ENCODE data around the gene ZFYVE28. TPM values are rescaled to one million over a fixed set of nuclear protein-coding genes. Genes with fewer than 3 reads are reported as not detected.

ZFYVE28 gene
- total RNA-seq, 2 experiments from 2014 or later: 6.1 to 6.3 TPM

- CTCF ChIA-PET: interaction anchor here (0.8 to 2.6 kb wide), 19 partner anchors 11 to 193 kb away, joined by 3 to 19 read pairs (median 5); partner anchors contain the start of genes MXD4 and RNF4
Observed at GRCh38 chr4:2412885-2413716, 5.3 kb downstream of the ZFYVE28 start.

DNA sequence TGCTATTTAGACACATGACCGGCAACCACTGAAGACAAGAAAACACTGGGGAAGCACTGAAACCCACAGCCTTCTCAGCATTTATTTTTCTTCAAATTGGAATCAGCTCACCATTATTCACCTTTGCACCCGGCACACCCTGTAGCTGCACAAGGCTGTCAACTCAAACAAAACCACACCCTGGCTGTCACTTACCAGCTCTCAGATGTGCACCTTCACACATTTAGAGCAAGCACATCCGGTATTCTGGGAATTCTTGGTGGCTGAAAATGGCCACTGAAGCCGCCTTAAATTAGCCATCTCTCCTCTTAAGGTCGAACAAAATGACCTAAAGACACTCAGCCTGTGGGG, 5.9 kb downstream of the ZFYVE28 start:
- Mint-ChIP-seq H3K27me3 (ENCODE audit: low read depth) (peaks cover 28% of the 10 kb centered on the region), H3K9me3 (ENCODE audit: insufficient read depth) (no peaks in the 10 kb centered on the region), H3K27ac (peak overlapping the region; percentile 97), H3K4me3 (peak overlapping the region; percentile 56), H3K36me3 (ENCODE audit: low read depth) (no peaks in the 10 kb centered on the region), H3K4me1 (ENCODE audit: low read depth) (peaks cover 68% of the 10 kb centered on the region)
- DNase-seq: peak; percentile 89
- ATAC-seq: peak; percentile 52
- POLR2A ChIA-PET: interaction anchor here (0.6 to 2.5 kb wide), 13 partner anchors 10 to 172 kb away, joined by 3 to 20 read pairs (median 4); partner anchors contain the start of genes MXD4 and RNF4
- CTCF ChIA-PET: interaction anchor here (0.9 to 2.6 kb wide), 19 partner anchors 8 to 193 kb away, joined by 3 to 19 read pairs (median 6); partner anchors contain the start of genes MXD4 and RNF4

More at GRCh38 chr4:2412885-2413716, 5.3 kb downstream of the ZFYVE28 start:
- peak; percentile 87 for ATAC-seq
- no peaks in the 10 kb centered on the region for H3K9me3 Mint-ChIP-seq (ENCODE audit: insufficient read depth)
- POLR2A ChIA-PET: interaction anchor here (0.6 to 2.5 kb wide), 13 partner anchors 9 to 422 kb away, joined by 3 to 20 read pairs (median 4); partner anchors contain the start of genes MXD4 and RNF4
- H3K27me3 Mint-ChIP-seq (ENCODE audit: low read depth): peaks cover 29% of the 10 kb centered on the region
- H3K27ac Mint-ChIP-seq: peak overlapping the region; percentile 97
- peak; percentile 95 for DNase-seq
- no peaks in the 10 kb centered on the region for H3K36me3 Mint-ChIP-seq (ENCODE audit: low read depth)
- peak overlapping the region; percentile 56 for H3K4me3 Mint-ChIP-seq
- H3K4me1 Mint-ChIP-seq (ENCODE audit: low read depth): peaks cover 71% of the 10 kb centered on the region

GRCh38 chr4:2411786-2412510, 6.5 kb downstream of the ZFYVE28 start:
- Mint-ChIP-seq H3K27me3 (ENCODE audit: low read depth) (peaks cover 27% of the 10 kb centered on the region), H3K4me1 (ENCODE audit: low read depth) (peaks cover 67% of the 10 kb centered on the region), H3K27ac (peak overlapping the region; percentile 97), H3K9me3 (ENCODE audit: insufficient read depth) (no peaks in the 10 kb centered on the region), H3K4me3 (peak overlapping the region; percentile 56), H3K36me3 (ENCODE audit: low read depth) (no peaks in the 10 kb centered on the region)
- ChIA-PET POLR2A (interaction anchor here (0.6 to 2.5 kb wide), 13 partner anchors 9 to 171 kb away, joined by 3 to 20 read pairs (median 4); partner anchors contain the start of genes MXD4 and RNF4), CTCF (interaction anchor here (0.9 to 2.6 kb wide), 19 partner anchors 9 to 192 kb away, joined by 3 to 19 read pairs (median 6); partner anchors contain the start of genes MXD4 and RNF4)
- no peak for ATAC-seq
- DNase-seq: no peak

DNA sequence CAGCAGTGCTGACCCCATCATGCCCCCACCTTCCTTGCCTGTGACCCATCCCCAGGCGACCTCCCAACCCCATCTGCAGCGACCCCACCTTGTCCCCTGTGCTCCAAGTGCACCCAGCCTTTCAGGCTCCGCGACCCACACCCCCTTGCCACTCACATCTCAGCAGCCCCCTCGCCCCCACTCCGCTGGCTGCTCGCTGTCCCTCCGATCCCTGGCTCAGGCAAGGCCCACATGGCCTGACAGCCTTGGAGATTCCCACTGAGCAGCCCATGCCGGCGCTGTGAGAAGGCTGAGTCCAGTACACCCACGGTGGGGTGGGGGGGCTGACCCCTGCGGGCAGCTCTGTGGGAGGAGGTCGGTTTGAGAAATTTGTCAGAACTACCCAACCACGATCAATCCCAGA, 9.1 kb downstream of the ZFYVE28 start:
- DNase-seq (no peak), ATAC-seq (no peak)
- peaks cover 47% of the 10 kb centered on the region for H3K4me1 Mint-ChIP-seq (ENCODE audit: low read depth)
- H3K36me3 Mint-ChIP-seq (ENCODE audit: low read depth): no peaks in the 10 kb centered on the region
- H3K9me3 Mint-ChIP-seq (ENCODE audit: insufficient read depth): no peaks in the 10 kb centered on the region
- no peak overlapping the region for H3K27ac Mint-ChIP-seq
- ChIA-PET CTCF (no interaction called here), POLR2A (no interaction called here)
- no peak overlapping the region for H3K4me3 Mint-ChIP-seq
- H3K27me3 Mint-ChIP-seq (ENCODE audit: low read depth): peaks cover 8% of the 10 kb centered on the region

GRCh38 chr4:2408976-2409375, 9.5 kb downstream of the ZFYVE28 start:
- POLR2A ChIA-PET: no interaction called here
- H3K27me3 Mint-ChIP-seq (ENCODE audit: low read depth): peaks cover 7% of the 10 kb centered on the region
- DNase-seq (no peak), ATAC-seq (no peak)
- no peak overlapping the region for H3K27ac Mint-ChIP-seq
- H3K36me3 Mint-ChIP-seq (ENCODE audit: low read depth): no peaks in the 10 kb centered on the region
- no peak overlapping the region for H3K4me3 Mint-ChIP-seq
- no peaks in the 10 kb centered on the region for H3K9me3 Mint-ChIP-seq (ENCODE audit: insufficient read depth)
- H3K4me1 Mint-ChIP-seq (ENCODE audit: low read depth): peaks cover 42% of the 10 kb centered on the region
- CTCF ChIA-PET: no interaction called here

GRCh38 chr4:2408401-2408958, 10.0 kb downstream of the ZFYVE28 start:
- H3K9me3 Mint-ChIP-seq (ENCODE audit: insufficient read depth): no peaks in the 10 kb centered on the region
- no peaks in the 10 kb centered on the region for H3K36me3 Mint-ChIP-seq (ENCODE audit: low read depth)
- CTCF ChIA-PET: no interaction called here
- H3K4me1 Mint-ChIP-seq (ENCODE audit: low read depth): peaks cover 38% of the 10 kb centered on the region
- no peak overlapping the region for H3K4me3 Mint-ChIP-seq
- POLR2A ChIA-PET: no interaction called here
- ATAC-seq: no peak
- H3K27me3 Mint-ChIP-seq (ENCODE audit: low read depth): peaks cover 7% of the 10 kb centered on the region
- H3K27ac Mint-ChIP-seq: peak overlapping the region; percentile 40
- no peak for DNase-seq

GRCh38 chr4:2407991-2408342, 10.5 kb downstream of the ZFYVE28 start:
- ChIA-PET CTCF (no interaction called here), POLR2A (no interaction called here)
- H3K27me3 Mint-ChIP-seq (ENCODE audit: low read depth): peaks cover 8% of the 10 kb centered on the region
- no peaks in the 10 kb centered on the region for H3K9me3 Mint-ChIP-seq (ENCODE audit: insufficient read depth)
- no peak for DNase-seq
- ATAC-seq: no peak
- H3K27ac Mint-ChIP-seq: peak overlapping the region; percentile 40
- no peaks in the 10 kb centered on the region for H3K36me3 Mint-ChIP-seq (ENCODE audit: low read depth)
- H3K4me1 Mint-ChIP-seq (ENCODE audit: low read depth): peaks cover 34% of the 10 kb centered on the region
- H3K4me3 Mint-ChIP-seq: no peak overlapping the region

GRCh38 chr4:2406920-2407319, 11.5 kb downstream of the ZFYVE28 start:
- ATAC-seq (no peak), DNase-seq (no peak)
- POLR2A ChIA-PET: no interaction called here
- Mint-ChIP-seq H3K4me1 (ENCODE audit: low read depth) (peaks cover 34% of the 10 kb centered on the region), H3K4me3 (no peak overlapping the region), H3K9me3 (ENCODE audit: insufficient read depth) (no peaks in the 10 kb centered on the region), H3K27me3 (ENCODE audit: low read depth) (peaks cover 12% of the 10 kb centered on the region), H3K27ac (no peak overlapping the region), H3K36me3 (ENCODE audit: low read depth) (no peaks in the 10 kb centered on the region)
- CTCF ChIA-PET: no interaction called here

GRCh38 chr4:2406406-2406805, 12.0 kb downstream of the ZFYVE28 start:
- ChIA-PET POLR2A (no interaction called here), CTCF (no interaction called here)
- DNase-seq: no peak
- Mint-ChIP-seq H3K9me3 (ENCODE audit: insufficient read depth) (no peaks in the 10 kb centered on the region), H3K36me3 (ENCODE audit: low read depth) (no peaks in the 10 kb centered on the region), H3K27ac (no peak overlapping the region), H3K27me3 (ENCODE audit: low read depth) (peaks cover 16% of the 10 kb centered on the region), H3K4me1 (ENCODE audit: low read depth) (peaks cover 33% of the 10 kb centered on the region), H3K4me3 (no peak overlapping the region)
- ATAC-seq: no peak

- Mint-ChIP-seq H3K4me3 (no peak overlapping the region), H3K36me3 (ENCODE audit: low read depth) (no peaks in the 10 kb centered on the region), H3K27ac (no peak overlapping the region), H3K9me3 (ENCODE audit: insufficient read depth) (no peaks in the 10 kb centered on the region), H3K27me3 (ENCODE audit: low read depth) (peaks cover 18% of the 10 kb centered on the region), H3K4me1 (ENCODE audit: low read depth) (peaks cover 19% of the 10 kb centered on the region)
- ATAC-seq (no peak), DNase-seq (no peak)
- ChIA-PET POLR2A (interaction anchor here (0.7 to 3.3 kb wide), 3 partner anchors 9 to 161 kb away, joined by 3 to 19 read pairs (median 4); partner anchors contain the start of genes CFAP99, HAUS3, POLN and ZFYVE28), CTCF (interaction anchor here (1.8 to 2.1 kb wide), 2 partner anchors 9 to 10 kb away, joined by 6 to 19 read pairs; no protein-coding TSS in a partner anchor)
Observed at GRCh38 chr4:2402941-2403340, 15.5 kb downstream of the ZFYVE28 start.

- DNase-seq: peak; percentile 36
- Mint-ChIP-seq H3K4me3 (peak overlapping the region; percentile 57), H3K27ac (no peak overlapping the region), H3K4me1 (ENCODE audit: low read depth) (peaks cover 18% of the 10 kb centered on the region), H3K9me3 (ENCODE audit: insufficient read depth) (no peaks in the 10 kb centered on the region), H3K36me3 (ENCODE audit: low read depth) (no peaks in the 10 kb centered on the region), H3K27me3 (ENCODE audit: low read depth) (peaks cover 15% of the 10 kb centered on the region)
- peak; percentile 57 for ATAC-seq
- ChIA-PET CTCF (interaction anchor here (1.8 to 2.1 kb wide), 2 partner anchors 9 to 10 kb away, joined by 6 to 19 read pairs; no protein-coding TSS in a partner anchor), POLR2A (interaction anchor here (0.6 to 3.3 kb wide), 4 partner anchors 10 to 160 kb away, joined by 3 to 19 read pairs (median 4); partner anchors contain the start of genes CFAP99, HAUS3, POLN and ZFYVE28)
Observed at GRCh38 chr4:2402048-2402842, 16.2 kb downstream of the ZFYVE28 start.

Data from activated CD8-positive, alpha-beta T cell treated with anti-CD3 and anti-CD28 coated beads, Interleukin-2, amount 10 ng/mL, durations not matched to agents 7 days and 5 days (primary cell).